ENCODE results near the gene RNF14. TPM values are rescaled to one million over a fixed set of nuclear protein-coding genes. Genes with fewer than 3 reads are reported as not detected.

RNF14 gene
- total and polyA plus RNA-seq, 2 donors (not counting 1 experiment from before 2014, with no cell fraction given), result 10.5 to 26.6 TPM

GRCh38 chr5:142007237-142007544 lies 38.3 kb downstream of the RNF14 start:
- no peak overlapping the region for H3K27ac Mint-ChIP-seq

GRCh38 chr5:142008813-142009212 lies 39.9 kb downstream of the RNF14 start:
- Mint-ChIP-seq H3K9me3 (ENCODE audit: insufficient read depth) (no peaks in the 10 kb centered on the region), H3K4me3 (no peak overlapping the region), H3K27ac (no peak overlapping the region), H3K27me3 (no peaks in the 10 kb centered on the region), H3K4me1 (peaks cover 26% of the 10 kb centered on the region)
- H3K4me1 ChIP-seq (ENCODE audit: control insufficient read depth in 2 of 2, insufficient read depth in 2 of 2, low read length in 2 of 2), result peaks cover 12 to 14% of the 10 kb centered on the region in 2 donors
- ChIA-PET POLR2A (no interaction called here), CTCF (interaction anchor here (1.1 to 10.6 kb wide), 2 partner anchors 9 to 18 kb away, joined by 3 to 91 read pairs; no protein-coding TSS in a partner anchor)
- H4K20me1 ChIP-seq (ENCODE audit: control insufficient read depth, insufficient read depth, low read length, poor library complexity, severe bottlenecking), result no peaks in the 10 kb centered on the region
- H2AFZ ChIP-seq (ENCODE audit: insufficient read depth, low read depth, low read length, poor library complexity, severe bottlenecking), result no peak overlapping the region
- no peaks in the 10 kb centered on the region for H3K27me3 ChIP-seq (replicated peaks in 1 of 4; ENCODE audit: control extremely low read depth in 1 of 4, control insufficient read depth in 3 of 4, insufficient read depth in 4 of 4, low read length in 3 of 4)
- no peak for ATAC-seq (ENCODE audit: low read depth)
- H3K4me2 ChIP-seq (replicated peaks; ENCODE audit: low read depth, low read length, poor library complexity, severe bottlenecking), result no peak overlapping the region
- intact Hi-C loops (cut with micrococcal nuclease), result no loop called here
- TF ChIP-seq EZH2 (IDR thresholded peaks at IDR 0.05; ENCODE audit: borderline replicate concordance, insufficient read depth, low read depth, low read length, poor library complexity, severe bottlenecking) (no peak), CTCF (IDR thresholded peaks at IDR 0.05) (no peak)
- DNase-seq, result no peak
- H3K27ac ChIP-seq (ENCODE audit: low read length in 2 of 2), result no peak overlapping the region
- no peak overlapping the region for H3K9ac ChIP-seq (ENCODE audit: low read length)
- H3K36me3 ChIP-seq (replicated peaks in 1 of 2; ENCODE audit: control extremely low read depth in 1 of 2, control insufficient read depth in 1 of 2, extremely low read depth in 1 of 2, insufficient read depth in 2 of 2, low read length in 1 of 2), result peaks cover 0 to 8% of the 10 kb centered on the region in 2 experiments
- no peaks in the 10 kb centered on the region for H3K9me3 ChIP-seq (ENCODE audit: control extremely low read depth in 1 of 3, control insufficient read depth in 2 of 3, insufficient read depth in 1 of 3, low read length in 2 of 3)
- H3K4me3 ChIP-seq (ENCODE audit: control extremely low read depth in 1 of 5, extremely low read depth in 1 of 5, insufficient read depth in 1 of 5, low read depth in 2 of 5, low read length in 4 of 5), result no peak overlapping the region
- no peaks in the 10 kb centered on the region for H3K79me2 ChIP-seq (ENCODE audit: control insufficient read depth, insufficient read depth, low read length)

More at GRCh38 chr5:142007237-142007544, 38.3 kb downstream of the RNF14 start:
- Mint-ChIP-seq H3K4me1 (peaks cover 14% of the 10 kb centered on the region), H3K9me3 (ENCODE audit: insufficient read depth) (no peaks in the 10 kb centered on the region), H3K4me3 (no peak overlapping the region), H3K27me3 (no peaks in the 10 kb centered on the region)
- no peak for TF ChIP-seq EZH2 (IDR thresholded peaks at IDR 0.05; ENCODE audit: borderline replicate concordance, insufficient read depth, low read depth, low read length, poor library complexity, severe bottlenecking)
- TF ChIP-seq CTCF (IDR thresholded peaks at IDR 0.05), result no peak
- no CpG with 5 or more reads among the region's 1 CpG for WGBS (ENCODE audit: insufficient coverage)
- ATAC-seq (ENCODE audit: low read depth), result no peak
- no peaks in the 10 kb centered on the region for H3K27me3 ChIP-seq (replicated peaks in 1 of 4; ENCODE audit: control extremely low read depth in 1 of 4, control insufficient read depth in 3 of 4, insufficient read depth in 4 of 4, low read length in 3 of 4)
- H3K27ac ChIP-seq (ENCODE audit: low read length in 2 of 2), result no peak overlapping the region
- no peak for DNase-seq
- H3K4me1 ChIP-seq (ENCODE audit: control insufficient read depth in 2 of 2, insufficient read depth in 2 of 2, low read length in 2 of 2), result peaks cover under 1 to 3% of the 10 kb centered on the region in 2 donors
- H3K36me3 ChIP-seq (replicated peaks in 1 of 2; ENCODE audit: control extremely low read depth in 1 of 2, control insufficient read depth in 1 of 2, extremely low read depth in 1 of 2, insufficient read depth in 2 of 2, low read length in 1 of 2), result peaks cover 0 to 16% of the 10 kb centered on the region in 2 experiments
- no peak overlapping the region for H3K9ac ChIP-seq (ENCODE audit: low read length)
- no peak overlapping the region for H3K4me2 ChIP-seq (replicated peaks; ENCODE audit: low read depth, low read length, poor library complexity, severe bottlenecking)
- H3K9me3 ChIP-seq (ENCODE audit: control extremely low read depth in 1 of 3, control insufficient read depth in 2 of 3, insufficient read depth in 1 of 3, low read length in 2 of 3), result no peaks in the 10 kb centered on the region
- no peak overlapping the region for H2AFZ ChIP-seq (ENCODE audit: insufficient read depth, low read depth, low read length, poor library complexity, severe bottlenecking)
- POLR2A ChIA-PET, result no interaction called here
- H4K20me1 ChIP-seq (ENCODE audit: control insufficient read depth, insufficient read depth, low read length, poor library complexity, severe bottlenecking), result no peaks in the 10 kb centered on the region
- CTCF ChIA-PET, result interaction anchor here (10.6 kb wide), 1 partner anchor 16 kb away, joined by 91 read pairs; no protein-coding TSS in a partner anchor
- no peak overlapping the region for H3K4me3 ChIP-seq (ENCODE audit: control extremely low read depth in 1 of 5, extremely low read depth in 1 of 5, insufficient read depth in 1 of 5, low read depth in 2 of 5, low read length in 4 of 5)
- no peaks in the 10 kb centered on the region for H3K79me2 ChIP-seq (ENCODE audit: control insufficient read depth, insufficient read depth, low read length)
- intact Hi-C loops (cut with micrococcal nuclease), result no loop called here

Data from B cell (primary cell).